ENCODE data around the gene ZNF514.

- TF ChIP-seq, protein P1, sequence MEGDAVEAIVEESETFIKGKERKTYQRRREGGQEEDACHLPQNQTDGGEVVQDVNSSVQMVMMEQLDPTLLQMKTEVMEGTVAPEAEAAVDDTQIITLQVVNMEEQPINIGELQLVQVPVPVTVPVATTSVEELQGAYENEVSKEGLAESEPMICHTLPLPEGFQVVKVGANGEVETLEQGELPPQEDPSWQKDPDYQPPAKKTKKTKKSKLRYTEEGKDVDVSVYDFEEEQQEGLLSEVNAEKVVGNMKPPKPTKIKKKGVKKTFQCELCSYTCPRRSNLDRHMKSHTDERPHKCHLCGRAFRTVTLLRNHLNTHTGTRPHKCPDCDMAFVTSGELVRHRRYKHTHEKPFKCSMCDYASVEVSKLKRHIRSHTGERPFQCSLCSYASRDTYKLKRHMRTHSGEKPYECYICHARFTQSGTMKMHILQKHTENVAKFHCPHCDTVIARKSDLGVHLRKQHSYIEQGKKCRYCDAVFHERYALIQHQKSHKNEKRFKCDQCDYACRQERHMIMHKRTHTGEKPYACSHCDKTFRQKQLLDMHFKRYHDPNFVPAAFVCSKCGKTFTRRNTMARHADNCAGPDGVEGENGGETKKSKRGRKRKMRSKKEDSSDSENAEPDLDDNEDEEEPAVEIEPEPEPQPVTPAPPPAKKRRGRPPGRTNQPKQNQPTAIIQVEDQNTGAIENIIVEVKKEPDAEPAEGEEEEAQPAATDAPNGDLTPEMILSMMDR (IDR thresholded peaks at IDR 0.05), result no peak
- no peak for TF ChIP-seq POLR2A (IDR thresholded peaks at IDR 0.05)
These were observed 12.3 kb upstream of the ZNF514 start for GRCh38 chr2:95171902-95172301.
